HG03095 (cell line): ENCODE data around the gene PCBP3.
"Not testable (repeated sequence)": the region's sequence is repeated elsewhere in the genome, so short reads cannot be mapped to it uniquely, and the experiment has no call there.

Source experiments
- ATAC-seq: cut with Tn5 transposase; IDR thresholded peaks from one replicate; pipeline ENCODE4 v1.9.1; 2021; ENCODE audit warnings: moderate library complexity; ENCODE audit not compliant: unreplicated experiment

PCBP3 gene

GRCh38 chr21:45612665-45613019, 30.9 kb upstream of the PCBP3 start:
- not testable (repeated sequence) for ATAC-seq

GRCh38 chr21:45613396-45613795, 30.1 kb upstream of the PCBP3 start:
- no peak for ATAC-seq

GRCh38 chr21:45613881-45614280, 29.6 kb upstream of the PCBP3 start:
- no peak for ATAC-seq

DNA sequence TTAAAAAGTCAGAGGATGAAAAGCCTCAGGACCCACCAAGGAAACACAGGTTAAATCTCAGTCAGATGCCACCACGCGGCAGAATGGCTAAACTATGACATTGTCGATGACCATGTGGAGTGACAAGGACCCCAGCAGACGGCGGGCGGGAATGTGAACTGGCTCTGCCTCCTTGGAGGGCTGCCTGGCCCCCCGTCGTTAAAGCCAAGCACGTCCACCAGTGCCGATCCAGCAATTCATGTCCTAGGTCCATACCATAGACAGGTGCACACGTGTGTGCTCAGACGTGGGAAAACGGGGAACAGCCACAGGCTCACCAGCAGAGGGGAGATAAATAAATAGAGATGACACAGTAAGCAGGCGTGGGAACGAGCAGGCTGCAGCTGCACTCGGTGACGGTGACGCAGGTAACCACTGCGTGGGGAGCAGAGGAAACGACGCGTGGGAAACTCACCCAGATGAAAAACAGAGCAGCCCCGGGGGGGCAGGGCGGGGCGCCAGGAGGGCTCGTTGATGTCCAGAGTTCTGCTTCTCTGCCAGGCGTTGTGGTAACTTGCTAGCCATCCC, 28.3 kb upstream of the PCBP3 start:
- ATAC-seq, result no peak

DNA sequence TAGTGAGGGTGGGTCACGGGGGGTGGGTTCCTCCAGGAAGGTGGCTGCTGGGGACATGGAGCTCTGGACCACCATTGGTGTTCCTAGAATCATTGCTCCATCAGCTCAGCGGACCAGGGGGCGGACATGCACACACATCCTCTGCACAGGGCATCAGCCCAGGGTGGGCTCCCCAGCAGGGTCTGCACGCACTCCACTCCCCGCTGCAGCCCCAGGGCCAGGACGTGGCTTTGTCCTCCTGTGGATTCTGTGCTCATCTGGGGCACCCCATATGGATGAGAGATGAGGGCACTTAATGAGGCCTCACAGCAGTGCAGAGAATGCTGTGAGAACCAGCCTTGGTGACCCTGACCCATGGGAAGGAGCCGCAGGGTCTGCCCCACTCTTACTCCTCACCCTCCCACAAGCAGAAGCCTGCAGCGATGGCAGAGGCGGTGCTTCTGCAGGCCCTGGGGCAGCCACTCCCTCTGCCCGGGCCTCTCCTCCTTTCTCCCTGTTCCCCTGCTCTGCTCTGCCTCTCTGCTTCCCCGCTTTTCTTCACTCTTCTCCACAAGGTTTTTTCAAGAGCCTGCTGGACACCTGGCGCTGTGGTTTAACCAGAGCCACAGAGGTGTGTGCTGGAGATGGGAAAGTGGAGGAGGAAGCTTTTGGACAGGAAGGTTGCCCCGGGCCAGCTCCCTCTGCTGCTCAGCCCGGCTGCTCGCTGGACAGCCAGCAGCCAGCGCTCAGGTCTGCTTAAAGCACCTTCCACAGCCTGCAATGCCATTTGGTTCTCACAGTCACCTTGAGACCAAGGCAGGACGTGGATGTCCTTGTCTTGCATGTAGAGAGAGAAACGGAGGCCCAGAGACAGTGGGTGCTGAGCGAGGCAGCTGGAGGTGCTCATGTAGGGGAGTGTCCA, 26.3 kb upstream of the PCBP3 start:
- no peak for ATAC-seq

- ATAC-seq, result no peak
Observed at GRCh38 chr21:45618287-45618686, 25.2 kb upstream of the PCBP3 start.

DNA sequence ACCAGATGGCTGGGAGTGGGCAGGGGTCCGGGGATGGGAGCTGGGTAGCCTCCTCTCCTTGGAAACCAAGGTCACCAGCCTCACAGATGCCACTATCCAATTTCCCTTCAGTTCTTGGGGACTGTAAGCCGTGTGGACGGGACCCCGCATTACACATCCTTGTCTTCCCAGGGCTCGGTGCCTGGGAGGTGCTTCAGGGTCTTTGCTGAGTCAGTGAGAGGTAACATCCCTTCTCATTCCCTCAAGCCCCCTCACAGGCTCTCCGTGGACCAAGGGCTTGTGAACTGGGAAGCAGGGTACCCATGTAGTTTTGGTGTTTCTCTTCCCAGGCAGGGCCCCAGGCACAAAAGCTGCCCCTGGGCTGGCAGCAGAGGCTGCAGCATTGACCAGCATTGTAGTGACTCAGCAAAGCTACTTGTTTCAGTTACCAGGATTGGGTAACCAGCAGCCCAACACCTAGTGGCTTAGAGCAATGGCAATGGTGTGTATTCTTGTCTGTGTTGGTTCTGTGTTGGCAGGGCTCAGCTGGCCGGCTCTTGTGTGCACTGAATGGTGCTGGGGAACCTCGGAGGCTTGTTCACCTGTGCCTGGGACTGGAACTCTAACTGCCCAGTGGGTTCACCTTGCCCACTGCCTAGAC, 24.6 kb upstream of the PCBP3 start:
- no peak for ATAC-seq

- ATAC-seq, result no peak
Observed at GRCh38 chr21:45620201-45620923, 23.2 kb upstream of the PCBP3 start.

DNA sequence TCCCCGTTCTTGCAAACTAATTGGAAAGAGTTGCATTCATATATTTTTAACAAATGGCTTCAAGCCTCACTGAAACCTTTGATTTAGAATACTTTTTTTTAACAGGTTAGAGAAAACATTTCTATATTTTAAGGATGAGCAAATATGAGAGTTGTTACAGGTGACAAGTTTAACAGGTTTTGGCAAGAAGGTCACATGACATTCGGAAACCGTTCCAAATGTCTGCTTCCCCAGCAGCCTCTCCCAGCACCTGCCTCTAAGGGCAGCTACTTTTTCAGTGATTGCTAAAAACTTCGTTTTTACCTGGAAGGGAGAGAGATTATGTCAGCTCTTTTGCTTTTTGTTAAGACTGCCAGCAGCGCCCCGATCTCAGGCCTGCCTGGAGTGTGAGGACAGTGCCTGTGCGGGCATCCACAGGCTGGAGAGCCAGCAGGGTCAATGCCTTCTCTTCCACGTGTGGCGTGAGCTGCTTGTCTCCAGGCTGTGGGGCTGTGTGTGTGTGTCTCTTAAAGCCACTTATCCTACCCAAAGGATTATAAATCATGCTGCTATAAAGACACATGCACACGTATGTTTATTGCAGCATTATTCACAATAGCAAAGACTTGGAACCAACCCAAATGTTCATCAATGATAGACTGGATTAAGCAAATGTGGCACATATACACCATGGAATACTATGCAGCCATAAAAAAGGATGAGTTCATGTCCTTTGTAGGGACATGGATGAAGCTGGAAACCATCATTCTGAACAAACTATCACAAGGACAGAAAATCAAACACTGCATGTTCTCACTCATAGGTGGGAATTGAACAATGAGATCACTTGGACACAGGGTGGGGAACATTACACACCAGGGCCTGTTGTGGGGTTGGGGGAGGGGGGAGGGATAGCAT, 21.8 kb upstream of the PCBP3 start:
- ATAC-seq, result not testable (repeated sequence)

DNA sequence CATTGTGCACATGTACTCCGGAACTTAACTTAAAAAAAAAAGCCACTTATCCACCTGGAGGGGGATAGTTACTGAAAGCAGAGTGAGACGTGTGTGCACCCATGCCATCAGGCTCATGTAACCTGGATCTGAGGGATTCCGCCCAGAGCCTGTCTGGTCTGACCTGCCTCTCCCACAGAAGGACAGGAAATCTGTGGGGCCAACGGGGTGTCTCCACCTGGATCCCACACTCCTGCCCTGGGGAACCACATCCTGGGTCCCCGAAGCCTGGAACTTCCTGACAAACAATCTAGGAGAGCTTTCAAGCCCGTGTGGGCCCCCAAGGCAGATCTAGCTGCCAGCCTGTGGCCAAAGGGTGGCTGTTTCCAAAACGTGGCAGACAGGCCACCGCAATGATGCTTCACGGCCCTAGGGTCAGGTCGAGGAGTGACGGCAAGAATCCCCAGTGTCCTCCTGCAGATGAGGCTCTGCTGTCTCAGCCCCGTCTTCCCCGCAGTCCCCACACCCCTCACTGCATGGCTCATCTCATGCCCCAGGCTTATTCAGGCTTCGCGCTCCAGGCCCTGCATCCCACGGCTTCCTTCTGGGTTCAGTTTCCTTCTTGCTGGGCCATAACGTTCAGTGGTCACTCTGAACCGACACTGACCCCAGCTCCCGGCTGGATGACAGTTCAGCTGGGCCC, 21.0 kb upstream of the PCBP3 start:
- no peak for ATAC-seq

DNA sequence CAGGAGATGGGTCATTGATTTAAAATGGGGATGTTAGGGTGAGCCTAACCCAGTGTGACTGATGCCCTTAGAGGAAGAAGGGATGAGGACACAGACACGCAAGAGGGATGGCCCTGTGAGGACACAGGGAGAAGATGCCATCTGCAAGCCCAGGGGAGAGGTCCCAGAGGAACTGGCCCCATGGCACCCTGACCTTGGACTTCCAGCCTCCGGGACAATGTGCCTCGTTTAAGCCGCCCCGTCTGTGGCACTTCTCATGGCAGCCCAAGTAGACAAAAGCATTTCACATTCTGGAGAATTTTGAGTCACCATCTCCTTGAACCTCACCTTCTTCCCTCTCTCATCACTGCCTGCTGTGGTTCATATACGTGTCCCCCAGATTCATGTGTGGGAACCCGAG, 20.1 kb upstream of the PCBP3 start:
- ATAC-seq, result no peak

DNA sequence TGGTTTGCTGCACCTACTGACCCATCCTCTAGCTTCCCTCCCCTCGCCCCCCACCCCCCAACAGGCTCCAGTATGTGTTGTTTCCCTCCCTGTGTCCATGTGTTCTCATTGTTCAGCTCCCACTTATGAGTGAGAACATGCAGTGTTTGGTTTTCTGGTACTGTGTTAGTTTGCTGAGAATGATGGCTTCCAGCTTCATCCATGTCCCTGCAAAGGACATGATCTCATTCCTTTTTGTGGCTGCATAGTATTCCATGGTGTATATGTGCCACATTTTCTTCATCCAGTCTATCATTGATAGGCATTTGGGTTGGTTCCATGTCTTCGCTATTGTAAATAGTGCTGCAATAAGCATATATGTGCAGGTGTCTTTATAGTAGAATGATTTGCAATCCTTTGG, 17.4 kb upstream of the PCBP3 start:
- ATAC-seq, result not testable (repeated sequence)

DNA sequence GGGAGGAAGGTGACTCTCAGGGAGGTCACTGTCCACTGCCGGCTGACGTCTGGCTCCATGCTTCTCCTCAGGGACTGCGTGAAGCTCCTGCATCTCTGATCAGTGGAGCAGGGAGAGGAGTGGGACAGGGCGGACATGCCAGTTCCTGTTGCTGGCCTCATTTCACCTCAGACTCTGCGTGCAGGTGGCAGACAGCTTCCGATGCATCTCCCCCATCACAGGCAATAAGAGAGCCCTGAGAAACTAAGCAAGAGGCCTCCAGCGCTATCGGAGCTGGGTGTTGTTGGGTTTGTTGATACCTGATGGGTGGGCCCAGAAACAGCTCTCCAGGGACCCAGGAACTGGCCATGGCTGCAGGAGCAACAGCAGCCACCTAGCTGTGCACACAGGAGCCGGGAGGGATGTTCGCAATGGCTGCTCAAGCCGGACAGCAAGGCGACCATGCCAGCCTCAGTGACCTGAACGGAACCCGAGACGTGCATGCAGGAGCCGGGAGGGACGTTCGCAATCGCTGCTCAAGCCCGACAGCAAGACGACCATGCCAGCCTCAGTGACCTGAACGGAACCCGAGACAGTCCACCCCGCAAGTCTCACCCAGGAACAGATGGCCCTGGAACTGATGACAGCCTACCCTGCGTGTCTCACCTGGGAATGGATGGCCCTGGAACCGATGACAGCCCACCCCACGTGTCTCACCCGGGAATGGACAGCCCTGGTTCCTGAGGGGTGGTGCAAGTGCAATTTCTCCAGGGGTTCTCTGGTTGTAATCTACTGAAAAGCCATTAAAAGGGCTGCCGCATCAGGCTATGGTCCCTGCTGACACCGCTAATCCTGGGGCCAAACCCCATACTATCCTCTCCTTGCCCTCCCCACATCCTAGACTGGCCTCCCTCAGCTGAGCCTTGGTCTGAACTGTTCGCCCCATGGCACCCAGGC, 14.2 kb upstream of the PCBP3 start:
- no peak for ATAC-seq

DNA sequence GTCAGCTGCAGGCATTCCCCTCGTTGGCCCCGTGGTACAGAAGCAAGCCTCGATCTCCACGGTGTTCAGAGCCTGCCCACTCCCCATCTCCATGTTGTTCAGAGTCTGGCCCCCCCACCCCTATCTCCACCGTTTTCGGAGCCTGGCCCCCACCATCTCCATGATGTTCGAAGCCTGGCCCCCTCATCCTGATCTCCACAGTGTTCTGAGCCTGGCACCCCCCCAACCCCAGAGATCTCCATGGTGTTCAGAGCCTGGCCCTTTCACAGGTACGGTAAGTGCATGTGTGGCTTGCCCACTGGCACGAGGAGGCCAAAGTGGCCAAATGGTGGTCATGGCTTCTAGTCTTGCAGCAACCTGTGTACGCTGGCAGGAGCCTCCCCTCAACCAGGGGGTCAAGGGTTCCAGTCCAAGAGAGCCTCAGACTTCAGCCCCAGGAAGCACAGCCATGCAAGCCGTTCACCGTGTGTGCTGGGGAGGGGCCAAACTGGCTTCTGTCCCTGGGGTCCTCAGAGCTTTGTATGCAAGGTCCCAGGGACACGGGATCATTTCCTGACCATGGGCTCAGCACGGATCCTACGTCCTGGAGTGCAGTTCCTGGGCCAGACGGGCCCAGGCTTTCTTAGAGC, 13.3 kb upstream of the PCBP3 start:
- no peak for ATAC-seq

GRCh38 chr21:45630876-45631275, 12.6 kb upstream of the PCBP3 start:
- ATAC-seq, result no peak

GRCh38 chr21:45631540-45631939, 12.0 kb upstream of the PCBP3 start:
- ATAC-seq, result no peak

GRCh38 chr21:45632160-45632559, 11.4 kb upstream of the PCBP3 start:
- ATAC-seq, result no peak

- no peak for ATAC-seq
Observed at GRCh38 chr21:45632637-45633251, 10.8 kb upstream of the PCBP3 start.
